CD4-positive, CD25-positive, alpha-beta regulatory T cell (primary cell): Measurements from ENCODE around the gene COPS2. TPM values are rescaled to one million over a fixed set of nuclear protein-coding genes. Genes with fewer than 3 reads are reported as not detected.

Experiments
- ATAC-seq, 2 donors: fragments of 150-1000 bp; cut with Tn5 transposase; one replicate each; pipeline ENCODE4 v1.10.0; 2021; ENCODE audit warnings: low read depth in 2 of 2, moderate number of reproducible peaks in 2 of 2, moderate library complexity in 1 of 2
- DNase-seq, 3 donors: peaks; one replicate each; pipeline versions ENCODE4 v3.0.0 to v3.0.0-alpha.2; 2012 to 2022; ENCODE audit warnings: mixed read lengths in 1 of 3
- H3K27ac ChIP-seq: one replicate; pipeline ENCODE4 v1.7.0; 2013; ENCODE audit warnings: mild to moderate bottlenecking, low read length; ENCODE audit not compliant: insufficient read depth, poor library complexity, severe bottlenecking
- H3K27me3 ChIP-seq: one replicate; pipeline ENCODE4 v1.7.0; 2013; ENCODE audit warnings: low read length; ENCODE audit not compliant: control insufficient read depth, insufficient read depth
- H3K36me3 ChIP-seq: one replicate; pipeline ENCODE4 v1.7.0; 2013; ENCODE audit warnings: mild to moderate bottlenecking, low read length, moderate library complexity; ENCODE audit not compliant: control insufficient read depth, insufficient read depth
- H3K4me1 ChIP-seq: 2 replicates; pipeline ENCODE4 v1.7.0; 2013; ENCODE audit warnings: mild to moderate bottlenecking, low read length; ENCODE audit not compliant: insufficient read depth, control insufficient read depth, poor library complexity, severe bottlenecking
- H3K4me3 ChIP-seq: one replicate; pipeline ENCODE4 v1.7.0; 2013; ENCODE audit warnings: low read depth, mild to moderate bottlenecking, low read length, moderate library complexity
- H3K9me3 ChIP-seq, 2 experiments: 1 replicate in 1 of 2; 2 replicates in 1 of 2; pipeline ENCODE4 v1.7.0; 2013; ENCODE audit warnings: low read length in 2 of 2, mild to moderate bottlenecking in 1 of 2, moderate library complexity in 1 of 2; ENCODE audit not compliant: control insufficient read depth in 2 of 2
- H3K27ac Mint-ChIP-seq, 3 donors: one replicate each; pipeline ENCODE4 v1.8.0; 2020 to 2022; ENCODE audit warnings: mild to moderate bottlenecking in 3 of 3, mixed read lengths in 3 of 3, moderate library complexity in 2 of 3
- H3K27me3 Mint-ChIP-seq: one replicate; pipeline ENCODE4 v1.8.0; 2022; ENCODE audit warnings: mild to moderate bottlenecking, mixed read lengths
- H3K36me3 Mint-ChIP-seq: one replicate; pipeline ENCODE4 v1.8.0; 2020; ENCODE audit warnings: mixed read lengths
- H3K4me1 Mint-ChIP-seq, 4 donors: one replicate each; pipeline ENCODE4 v1.8.0; 2020 to 2022; ENCODE audit warnings: mixed read lengths in 4 of 4, mild to moderate bottlenecking in 1 of 4
- H3K4me3 Mint-ChIP-seq, 4 donors: one replicate each; pipeline ENCODE4 v1.8.0; 2020 to 2022; ENCODE audit warnings: mild to moderate bottlenecking in 4 of 4, mixed read lengths in 4 of 4, moderate library complexity in 3 of 4
- H3K9me3 Mint-ChIP-seq, 7 donors: one replicate each; pipeline ENCODE4 v1.8.0; 2020 to 2022; ENCODE audit warnings: mixed read lengths in 7 of 7, mild to moderate bottlenecking in 3 of 7, moderate library complexity in 2 of 7
- polyA plus RNA-seq, 4 donors: library from polyadenylated mRNA; unstranded; fragments of 300-500 nt; fragmentation: Illumina TruSeq; gene quantifications; one replicate each; pipeline ENCODE4 v1.2.3, GENCODE V29; 2021
- total RNA-seq: library from RNA; stranded (reverse); gene quantifications from one replicate; pipeline ENCODE4 v1.2.3, GENCODE V29; 2022

Gene COPS2
- total and polyA plus RNA-seq, 5 donors from 2014 or later: 38.1 to 102 (median 41.8) TPM

- ATAC-seq (no peak), DNase-seq (no peak)
- H3K4me1 Mint-ChIP-seq: no peaks in the 10 kb centered on the region
- Histone ChIP-seq H3K4me1 (no peaks in the 10 kb centered on the region), H3K9me3 (no peaks in the 10 kb centered on the region), H3K27me3 (no peaks in the 10 kb centered on the region), H3K27ac (no peak overlapping the region), H3K36me3 (peaks cover 22% of the 10 kb centered on the region), H3K4me3 (no peak overlapping the region)
- peaks cover 0 to 2% (median 0%) of the 10 kb centered on the region in 7 donors for H3K9me3 Mint-ChIP-seq
- H3K4me3 Mint-ChIP-seq: no peak overlapping the region
- peaks cover 6% of the 10 kb centered on the region for H3K36me3 Mint-ChIP-seq
- no peak overlapping the region for H3K27ac Mint-ChIP-seq
- H3K27me3 Mint-ChIP-seq: no peaks in the 10 kb centered on the region
These were observed 32.8 kb downstream of the COPS2 start for GRCh38 chr15:49122541-49123062.

GRCh38 chr15:49121901-49122300 lies 33.5 kb downstream of the COPS2 start:
- H3K27me3 ChIP-seq: no peaks in the 10 kb centered on the region
- ATAC-seq (no peak), DNase-seq (no peak)
- H3K4me1 ChIP-seq: no peaks in the 10 kb centered on the region
- H3K9me3 ChIP-seq: no peaks in the 10 kb centered on the region
- Mint-ChIP-seq H3K27me3 (no peaks in the 10 kb centered on the region), H3K36me3 (peaks cover 7% of the 10 kb centered on the region), H3K4me1 (no peaks in the 10 kb centered on the region), H3K9me3 (peaks cover 0 to 2% (median 0%) of the 10 kb centered on the region in 7 donors), H3K27ac (no peak overlapping the region), H3K4me3 (no peak overlapping the region)
- no peak overlapping the region for H3K27ac ChIP-seq
- H3K4me3 ChIP-seq: no peak overlapping the region
- H3K36me3 ChIP-seq: peaks cover 15% of the 10 kb centered on the region

- no peak overlapping the region for H3K27ac ChIP-seq
- no peaks in the 10 kb centered on the region for H3K9me3 ChIP-seq
- Mint-ChIP-seq H3K27me3 (no peaks in the 10 kb centered on the region), H3K4me1 (peaks cover 0 to 5% (median 0%) of the 10 kb centered on the region in 4 donors), H3K4me3 (peak overlapping the region in 1 of 4 donors; percentile 12), H3K36me3 (peaks cover 11% of the 10 kb centered on the region), H3K27ac (no peak overlapping the region), H3K9me3 (peaks cover 0 to 2% (median 0%) of the 10 kb centered on the region in 7 donors)
- H3K36me3 ChIP-seq: peaks cover 11% of the 10 kb centered on the region
- no peaks in the 10 kb centered on the region for H3K4me1 ChIP-seq
- ATAC-seq: no peak
- DNase-seq: no peak
- H3K4me3 ChIP-seq: no peak overlapping the region
- H3K27me3 ChIP-seq: no peaks in the 10 kb centered on the region
These were observed 34.6 kb downstream of the COPS2 start for GRCh38 chr15:49120832-49121231.

GRCh38 chr15:49116108-49116857 lies 39.1 kb downstream of the COPS2 start:
- H3K4me1 ChIP-seq: no peaks in the 10 kb centered on the region
- H3K27ac Mint-ChIP-seq: no peak overlapping the region

GRCh38 chr15:49115062-49115461 lies 40.3 kb downstream of the COPS2 start:
- DNase-seq (no peak), ATAC-seq (no peak)
- H3K9me3 Mint-ChIP-seq: peaks cover 0 to 18% (median 6%) of the 10 kb centered on the region in 7 donors
- Histone ChIP-seq H3K27me3 (no peaks in the 10 kb centered on the region), H3K36me3 (peaks cover 22% of the 10 kb centered on the region), H3K4me3 (no peak overlapping the region), H3K9me3 (peaks cover 8 to 13% of the 10 kb centered on the region in 2 experiments), H3K27ac (no peak overlapping the region), H3K4me1 (no peaks in the 10 kb centered on the region)
- peaks cover 41% of the 10 kb centered on the region for H3K36me3 Mint-ChIP-seq
- H3K27me3 Mint-ChIP-seq: no peaks in the 10 kb centered on the region
- H3K27ac Mint-ChIP-seq: no peak overlapping the region
- H3K4me3 Mint-ChIP-seq: no peak overlapping the region
- peaks cover 0 to 9% (median 0%) of the 10 kb centered on the region in 4 donors for H3K4me1 Mint-ChIP-seq

More at GRCh38 chr15:49116108-49116857, 39.1 kb downstream of the COPS2 start:
- H3K36me3 Mint-ChIP-seq: peaks cover 38% of the 10 kb centered on the region
- no peak overlapping the region for H3K4me3 Mint-ChIP-seq
- H3K4me1 Mint-ChIP-seq: peaks cover 0 to 9% (median 0%) of the 10 kb centered on the region in 4 donors
- ATAC-seq: no peak
- no peak overlapping the region for H3K27ac ChIP-seq
- no peaks in the 10 kb centered on the region for H3K27me3 Mint-ChIP-seq
- H3K9me3 Mint-ChIP-seq: peaks cover 0 to 17% (median 6%) of the 10 kb centered on the region in 7 donors
- H3K9me3 ChIP-seq: peaks cover 8 to 11% of the 10 kb centered on the region in 2 experiments
- no peaks in the 10 kb centered on the region for H3K27me3 ChIP-seq
- no peak for DNase-seq
- H3K36me3 ChIP-seq: peaks cover 18% of the 10 kb centered on the region
- H3K4me3 ChIP-seq: no peak overlapping the region

GRCh38 chr15:49110158-49110944 lies 45.0 kb downstream of the COPS2 start:
- peaks cover 26% of the 10 kb centered on the region for H3K36me3 ChIP-seq
- peaks cover 43% of the 10 kb centered on the region for H3K36me3 Mint-ChIP-seq

GRCh38 chr15:49103002-49103401 lies 52.4 kb downstream of the COPS2 start:
- peaks cover 5% of the 10 kb centered on the region for H3K36me3 ChIP-seq
- H3K4me3 Mint-ChIP-seq: no peak overlapping the region
- no peak for ATAC-seq

More at GRCh38 chr15:49110158-49110944, 45.0 kb downstream of the COPS2 start:
- H3K27ac Mint-ChIP-seq: no peak overlapping the region
- H3K4me3 ChIP-seq: no peak overlapping the region
- no peaks in the 10 kb centered on the region for H3K27me3 ChIP-seq
- H3K4me3 Mint-ChIP-seq: no peak overlapping the region
- no peaks in the 10 kb centered on the region for H3K4me1 ChIP-seq
- no peaks in the 10 kb centered on the region for H3K27me3 Mint-ChIP-seq
- DNase-seq (no peak), ATAC-seq (no peak)
- peaks cover 8 to 13% of the 10 kb centered on the region in 2 experiments for H3K9me3 ChIP-seq
- H3K4me1 Mint-ChIP-seq: peaks cover 0 to 7% (median 6%) of the 10 kb centered on the region in 4 donors
- no peak overlapping the region for H3K27ac ChIP-seq
- H3K9me3 Mint-ChIP-seq: peaks cover 0 to 18% (median 6%) of the 10 kb centered on the region in 7 donors

More at GRCh38 chr15:49103002-49103401, 52.4 kb downstream of the COPS2 start:
- Mint-ChIP-seq H3K9me3 (no peaks in the 10 kb centered on the region), H3K36me3 (peaks cover 10% of the 10 kb centered on the region), H3K27ac (no peak overlapping the region), H3K27me3 (no peaks in the 10 kb centered on the region), H3K4me1 (peaks cover 0 to 7% (median 0%) of the 10 kb centered on the region in 4 donors)
- no peaks in the 10 kb centered on the region for H3K27me3 ChIP-seq
- H3K9me3 ChIP-seq: no peaks in the 10 kb centered on the region
- no peak overlapping the region for H3K4me3 ChIP-seq
- no peaks in the 10 kb centered on the region for H3K4me1 ChIP-seq
- no peak overlapping the region for H3K27ac ChIP-seq
- DNase-seq: no peak
